Calu3 (cell line): ENCODE data around the gene TP63. TPM values are rescaled to one million over a fixed set of nuclear protein-coding genes. Genes with fewer than 3 reads are reported as not detected.

Experiments
- BruUV-seq: library from RNA; stranded (reverse); fragments of 400-500 nt; replicated peaks from 2 replicates; lab custom pipeline; 2021; lab: Mats Ljungman, UMichigan
- CTCF ChIA-PET: fragments of 300-600 bp; sonication (Branson Sonifier 250); formaldehyde crosslinking; loops from one replicate; lab custom pipeline; 2022; ENCODE audit warnings: antibody characterized with exemption; lab: Charles Lee
- DNase-seq: peaks from one replicate; pipeline ENCODE4 v3.0.0; 2022
- H3K27ac Mint-ChIP-seq: one replicate; pipeline ENCODE4 v1.8.0; 2022; ENCODE audit warnings: mixed read lengths; ENCODE audit not compliant: unreplicated experiment
- H3K27me3 Mint-ChIP-seq: one replicate; pipeline ENCODE4 v1.8.0; 2022; ENCODE audit warnings: mixed read lengths; ENCODE audit not compliant: unreplicated experiment
- H3K36me3 Mint-ChIP-seq: one replicate; pipeline ENCODE4 v1.8.0; 2022; ENCODE audit warnings: mild to moderate bottlenecking, moderate library complexity, mixed read lengths; ENCODE audit not compliant: insufficient read depth, unreplicated experiment
- H3K4me1 Mint-ChIP-seq: one replicate; pipeline ENCODE4 v1.8.0; 2022; ENCODE audit warnings: mild to moderate bottlenecking, low read depth, mixed read lengths; ENCODE audit not compliant: unreplicated experiment
- H3K4me3 Mint-ChIP-seq: one replicate; pipeline ENCODE4 v1.8.0; 2022; ENCODE audit warnings: mild to moderate bottlenecking, low read depth, moderate library complexity, mixed read lengths; ENCODE audit not compliant: unreplicated experiment
- H3K9me3 Mint-ChIP-seq: one replicate; pipeline ENCODE4 v1.8.0; 2022; ENCODE audit warnings: low read depth, mixed read lengths; ENCODE audit not compliant: unreplicated experiment
- CTCF ChIP-seq: fragments of 200-600 bp; IDR thresholded peaks from one replicate; pipeline ENCODE4 v1.8.0; 2022; ENCODE audit warnings: antibody characterized with exemption; ENCODE audit not compliant: unreplicated experiment
- intact Hi-C: fragments of 100-400 bp; cut with micrococcal nuclease; formaldehyde crosslinking; loops from one replicate; pipeline ENCODE4 v1.10.0; 2022; ENCODE audit not compliant: unreplicated experiment
- total RNA-seq: library from RNA; stranded (reverse); gene quantifications from 2 replicates; pipeline ENCODE4 v1.2.3, GENCODE V29; 2022

Gene TP63
- total RNA-seq, 1 experiment from 2014 or later = not detected

- CTCF ChIA-PET = interaction anchor here (1.1 to 1.9 kb wide), 4 partner anchors 8 to 176 kb away, joined by 3 to 6 read pairs (median 4); no protein-coding TSS in a partner anchor
- H3K4me3 Mint-ChIP-seq = peak overlapping the region; percentile 4
- no peak for DNase-seq
- H3K27me3 Mint-ChIP-seq = no peaks in the 10 kb centered on the region
- intact Hi-C loops = no loop called here
- TF ChIP-seq CTCF = no peak
- H3K9me3 Mint-ChIP-seq = no peaks in the 10 kb centered on the region
- no peak overlapping the region for H3K27ac Mint-ChIP-seq
- peaks cover 16% of the 10 kb centered on the region for H3K4me1 Mint-ChIP-seq
- no TSS peak for BruUV-seq
- no peaks in the 10 kb centered on the region for H3K36me3 Mint-ChIP-seq
Measured at GRCh38 chr3:189772584-189772983, 141.4 kb downstream of the TP63 start.

DNA sequence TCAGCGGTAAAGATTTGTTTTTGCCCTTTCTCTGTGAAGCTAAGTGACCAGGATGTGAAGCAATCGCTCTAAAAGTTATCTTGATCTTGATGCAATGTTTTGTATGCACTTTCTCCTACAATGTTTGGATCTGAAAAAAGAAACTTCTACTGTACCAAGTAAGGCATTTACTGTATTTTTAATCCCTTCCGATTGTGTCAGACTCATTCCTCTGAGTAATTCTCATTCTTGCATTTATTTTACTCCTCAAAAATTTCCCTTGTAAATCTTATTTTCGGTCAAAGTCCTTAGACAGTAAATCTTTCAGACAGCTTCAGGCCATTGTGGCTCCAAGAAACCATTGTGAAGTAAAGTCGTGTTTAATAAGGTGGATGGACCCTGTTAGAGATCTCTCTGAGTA, 141.9 kb downstream of the TP63 start:
- no peaks in the 10 kb centered on the region for H3K27me3 Mint-ChIP-seq
- CTCF ChIA-PET = interaction anchor here (1.1 to 1.9 kb wide), 3 partner anchors 9 to 18 kb away, joined by 3 to 5 read pairs (median 4); no protein-coding TSS in a partner anchor

GRCh38 chr3:189776149-189776824, 145.1 kb downstream of the TP63 start:
- H3K27me3 Mint-ChIP-seq = no peaks in the 10 kb centered on the region
- CTCF ChIA-PET = no interaction called here
- H3K27ac Mint-ChIP-seq = no peak overlapping the region
- intact Hi-C loops = no loop called here
- no peak for DNase-seq
- no peak for TF ChIP-seq CTCF
- H3K4me1 Mint-ChIP-seq = peaks cover 16% of the 10 kb centered on the region
- BruUV-seq = no TSS peak
- no peak overlapping the region for H3K4me3 Mint-ChIP-seq
- no peaks in the 10 kb centered on the region for H3K9me3 Mint-ChIP-seq
- H3K36me3 Mint-ChIP-seq = no peaks in the 10 kb centered on the region

More for the DNA sequence above, 141.9 kb downstream of the TP63 start:
- TF ChIP-seq CTCF = no peak
- peaks cover 16% of the 10 kb centered on the region for H3K4me1 Mint-ChIP-seq
- BruUV-seq = no TSS peak
- DNase-seq = no peak
- intact Hi-C loops = no loop called here
- no peaks in the 10 kb centered on the region for H3K9me3 Mint-ChIP-seq
- H3K4me3 Mint-ChIP-seq = peak overlapping the region; percentile 4
- no peak overlapping the region for H3K27ac Mint-ChIP-seq
- H3K36me3 Mint-ChIP-seq = no peaks in the 10 kb centered on the region

DNA sequence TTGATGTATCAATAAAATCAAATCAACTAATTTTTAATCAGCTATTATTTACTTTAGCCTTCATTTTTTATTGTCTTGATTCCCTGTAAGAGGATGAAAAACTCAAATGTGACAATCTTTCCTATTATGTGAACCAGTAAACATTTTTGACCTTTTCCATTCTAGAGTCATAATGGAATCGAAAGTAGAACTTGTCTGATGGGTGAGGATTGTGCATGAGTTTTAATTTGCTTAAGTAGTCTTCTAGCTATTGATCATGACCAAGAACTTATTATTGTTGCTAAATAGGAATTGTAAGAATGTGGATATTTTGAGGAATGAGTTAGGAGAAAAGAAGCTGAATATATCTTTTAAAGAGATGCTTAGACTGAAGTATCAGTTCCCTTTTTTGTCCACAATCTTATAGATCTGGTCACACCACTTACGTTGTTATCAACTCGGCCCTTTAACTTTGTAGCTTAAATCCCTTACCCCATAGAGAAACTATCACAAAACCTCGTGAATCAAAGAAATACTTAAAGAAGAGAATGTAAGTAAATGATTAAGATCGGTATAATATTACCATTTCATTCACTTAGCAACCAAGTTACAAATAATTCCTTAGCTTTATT, 147.3 kb downstream of the TP63 start:
- no TSS peak for BruUV-seq
- TF ChIP-seq CTCF = no peak
- intact Hi-C loops = no loop called here
- peaks cover 1% of the 10 kb centered on the region for H3K4me1 Mint-ChIP-seq
- CTCF ChIA-PET = interaction anchor here (1.1 to 1.3 kb wide), 3 partner anchors 12 to 506 kb away, joined by 3 to 5 read pairs (median 4); no protein-coding TSS in a partner anchor
- H3K27me3 Mint-ChIP-seq = no peaks in the 10 kb centered on the region
- no peak overlapping the region for H3K27ac Mint-ChIP-seq
- no peaks in the 10 kb centered on the region for H3K36me3 Mint-ChIP-seq
- no peak overlapping the region for H3K4me3 Mint-ChIP-seq
- H3K9me3 Mint-ChIP-seq = no peaks in the 10 kb centered on the region
- DNase-seq = no peak
